GM18870 (cell line): ENCODE results near the gene PEDS1.
"Not testable (repeated sequence)": the region's sequence is repeated elsewhere in the genome, so short reads cannot be mapped to it uniquely, and the experiment has no call there.

ENCODE experiments used
- ATAC-seq: cut with Tn5 transposase; IDR thresholded peaks from one replicate; pipeline ENCODE4 v1.9.1; 2021; ENCODE audit warnings: moderate library complexity; ENCODE audit not compliant: unreplicated experiment

Gene PEDS1

GRCh38 chr20:50153500-50154377 lies at the start of gene PEDS1:
PEDS1 (minus strand) TSS chr20:50153723; CDS start chr20:50153637, 86 bp downstream.
- ATAC-seq, result no peak

DNA sequence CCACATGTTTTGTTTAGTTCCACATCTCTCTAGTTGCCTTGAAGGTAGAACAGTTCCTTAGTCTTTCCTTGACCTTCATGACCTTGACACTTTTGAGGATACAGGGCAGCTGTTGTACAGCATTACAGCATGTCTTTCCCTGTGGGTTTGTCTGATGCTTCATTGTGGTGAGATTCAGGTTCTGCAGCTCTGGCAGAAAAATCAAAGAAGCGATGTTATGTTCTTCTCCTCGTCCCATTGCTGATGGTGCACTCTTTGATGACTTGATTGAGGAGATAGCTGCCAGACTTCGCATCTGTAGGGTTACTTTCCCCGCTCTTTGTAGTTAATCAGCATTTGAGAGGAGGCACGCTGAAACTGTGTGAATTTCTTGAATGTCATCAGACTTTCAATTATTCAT lies 49.2 kb upstream of the PEDS1 start:
- ATAC-seq, result no peak

- ATAC-seq, result not testable (repeated sequence)
Observed at GRCh38 chr20:50201710-50202109, 48.2 kb upstream of the PEDS1 start.

DNA sequence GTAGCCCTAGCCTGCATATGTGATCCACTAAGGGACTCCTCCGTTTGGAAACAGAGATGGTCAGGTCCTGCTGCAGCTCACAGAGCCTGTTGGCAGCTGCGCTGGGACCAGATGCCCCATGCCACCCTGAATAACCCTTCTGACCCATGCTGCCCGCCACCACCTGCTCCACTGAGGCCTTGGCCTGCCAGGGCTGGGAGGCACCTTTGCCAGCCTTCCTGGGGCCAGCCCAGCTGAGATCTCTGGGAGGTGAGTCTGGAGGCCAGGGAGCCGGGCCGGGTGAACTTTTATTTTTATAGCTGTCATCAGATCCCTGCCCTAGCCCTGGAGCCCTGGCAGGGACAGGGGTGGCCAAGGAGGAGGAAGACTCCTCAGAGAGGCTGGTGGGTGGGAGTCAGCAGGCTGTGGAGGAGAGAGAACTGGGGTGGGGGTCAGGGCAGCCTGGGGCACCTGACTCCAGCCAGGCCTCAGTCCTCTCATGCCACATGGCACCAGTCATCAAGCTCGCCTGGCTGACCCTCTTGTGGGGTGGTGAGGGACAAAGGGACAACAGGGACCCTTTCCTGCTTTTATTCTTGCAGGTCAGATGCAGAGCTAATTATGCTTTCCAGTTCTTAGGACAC lies 47.1 kb upstream of the PEDS1 start:
- ATAC-seq, result no peak

GRCh38 chr20:50199703-50200102 lies 46.2 kb upstream of the PEDS1 start:
- ATAC-seq, result no peak

DNA sequence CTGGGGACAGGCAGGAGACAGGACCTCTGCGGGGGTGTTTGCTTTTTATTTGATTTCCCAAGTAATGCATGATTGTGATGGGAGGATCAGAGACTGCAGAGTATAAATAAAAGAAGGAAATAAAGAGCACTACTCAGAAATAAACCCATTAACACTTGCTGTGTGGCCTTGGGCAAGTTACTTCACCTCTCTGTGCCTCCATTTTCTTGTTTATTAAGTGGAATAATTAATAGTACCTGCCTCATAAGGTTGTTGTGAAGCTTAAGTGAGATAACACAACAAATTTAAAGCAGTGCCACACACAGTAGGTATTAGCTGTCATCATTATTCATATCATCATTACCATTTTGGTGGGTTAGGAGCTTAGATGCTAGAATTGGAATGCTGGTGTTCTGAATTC lies 45.2 kb upstream of the PEDS1 start:
- ATAC-seq, result no peak

- no peak for ATAC-seq
Observed at GRCh38 chr20:50198180-50198666, 44.7 kb upstream of the PEDS1 start.

- no peak for ATAC-seq
Observed at GRCh38 chr20:50197463-50198179, 44.1 kb upstream of the PEDS1 start.

GRCh38 chr20:50196896-50197295 lies 43.4 kb upstream of the PEDS1 start:
- ATAC-seq, result no peak

GRCh38 chr20:50196248-50196647 lies 42.7 kb upstream of the PEDS1 start:
- no peak for ATAC-seq

GRCh38 chr20:50195524-50196120 lies 42.1 kb upstream of the PEDS1 start:
- no peak for ATAC-seq

GRCh38 chr20:50194831-50195523 lies 41.5 kb upstream of the PEDS1 start:
- no peak for ATAC-seq

- no peak for ATAC-seq
Observed at GRCh38 chr20:50194422-50194830, 40.9 kb upstream of the PEDS1 start.

DNA sequence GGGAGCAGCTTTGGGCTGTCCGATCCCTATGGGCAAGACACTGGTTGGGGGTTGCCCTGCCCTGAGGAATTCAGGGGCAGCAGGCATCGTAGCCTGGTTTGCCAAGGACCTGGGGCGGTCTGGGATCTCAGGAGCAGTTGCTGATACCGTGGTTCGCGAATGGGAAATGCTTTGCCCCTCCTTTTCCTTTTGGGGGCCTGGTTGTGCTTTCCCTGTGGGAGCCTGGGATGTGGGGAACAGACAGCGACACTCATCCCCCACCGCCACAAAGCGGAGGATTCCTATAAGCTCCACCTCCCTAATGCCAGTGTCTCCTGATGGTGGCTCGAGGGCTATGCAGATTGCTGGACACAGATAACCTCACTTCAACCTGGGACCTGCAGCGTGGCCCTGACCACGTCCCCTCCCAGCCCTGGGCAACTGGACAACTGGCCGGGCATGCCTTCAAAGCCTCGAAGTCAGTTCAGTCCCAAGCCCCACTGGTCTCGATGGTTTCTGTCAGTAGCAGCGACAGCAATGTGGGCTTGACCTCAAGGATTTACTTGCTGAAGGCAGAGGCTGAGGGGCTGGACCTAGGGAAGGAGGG lies 40.4 kb upstream of the PEDS1 start:
- ATAC-seq, result no peak

DNA sequence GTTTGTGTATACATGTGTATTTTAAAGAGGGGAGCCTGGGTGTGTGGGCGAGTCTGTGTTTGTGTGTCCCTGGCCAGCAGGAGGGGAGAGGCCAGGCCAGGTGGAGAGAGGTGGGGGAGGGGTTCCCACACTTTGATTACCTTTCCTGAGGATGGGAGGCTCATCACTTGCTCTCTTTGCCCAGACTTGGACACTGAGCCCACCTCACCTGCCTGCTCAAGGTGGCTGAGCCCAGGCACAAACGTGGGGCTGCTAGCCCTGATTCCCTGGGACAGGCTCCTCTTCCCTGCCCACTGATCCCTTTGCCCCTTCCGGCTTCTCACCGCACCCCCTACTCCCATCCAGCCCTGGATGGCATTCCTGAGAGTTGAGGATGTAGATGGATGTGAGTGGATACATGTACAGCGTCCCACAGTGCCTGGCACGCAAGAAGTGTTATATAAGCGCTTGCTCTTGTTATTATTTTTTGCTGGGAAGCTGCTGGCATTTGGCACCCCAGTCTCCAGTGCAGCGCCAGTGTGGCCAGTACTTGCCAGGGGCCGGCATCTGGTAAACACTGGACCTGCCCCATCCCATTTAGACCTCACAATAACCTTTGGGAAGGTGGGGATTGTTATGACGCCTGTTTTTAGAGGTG lies 39.8 kb upstream of the PEDS1 start:
- no peak for ATAC-seq

DNA sequence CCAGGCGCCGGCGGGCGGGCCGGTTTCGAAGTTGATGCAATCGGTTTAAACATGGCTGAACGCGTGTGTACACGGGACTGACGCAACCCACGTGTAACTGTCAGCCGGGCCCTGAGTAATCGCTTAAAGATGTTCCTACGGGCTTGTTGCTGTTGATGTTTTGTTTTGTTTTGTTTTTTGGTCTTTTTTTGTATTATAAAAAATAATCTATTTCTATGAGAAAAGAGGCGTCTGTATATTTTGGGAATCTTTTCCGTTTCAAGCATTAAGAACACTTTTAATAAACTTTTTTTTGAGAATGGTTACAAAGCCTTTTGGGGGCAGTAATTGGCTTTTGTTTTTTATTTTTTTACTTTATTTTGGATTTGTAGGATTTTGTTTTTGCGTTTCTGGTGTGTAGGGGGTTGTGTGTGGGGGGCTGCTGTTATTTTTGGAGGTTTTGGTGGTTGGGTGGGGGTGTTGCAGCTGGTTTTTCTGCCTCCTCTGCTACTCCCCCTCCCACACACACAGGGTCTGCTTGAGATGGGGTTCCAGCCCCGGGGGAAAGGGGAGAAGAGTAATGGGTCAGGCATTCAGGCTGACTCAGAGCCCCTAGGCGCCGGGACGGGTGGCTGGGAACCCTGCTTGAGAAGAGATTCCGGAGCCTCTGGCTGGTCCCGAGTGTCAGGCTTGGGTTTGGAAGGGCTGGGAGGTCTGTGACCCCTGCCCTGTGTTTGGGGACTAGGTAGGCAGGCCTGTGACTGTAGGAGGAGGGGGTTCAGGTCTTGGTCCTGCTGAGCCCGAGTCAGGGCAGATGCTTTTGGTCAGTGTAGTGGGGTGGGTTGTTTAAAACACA lies 39.1 kb upstream of the PEDS1 start:
- peak; percentile 38 for ATAC-seq

GRCh38 chr20:50191544-50192363 lies 38.2 kb upstream of the PEDS1 start:
- ATAC-seq, result no peak

- ATAC-seq, result no peak
Observed at GRCh38 chr20:50191065-50191543, 37.6 kb upstream of the PEDS1 start.
